Caco-2 (cell line): ENCODE data around the gene EVI5L. TPM values are rescaled to one million over a fixed set of nuclear protein-coding genes. Genes with fewer than 3 reads are reported as not detected.
"Not testable (repeated sequence)": the region's sequence is repeated elsewhere in the genome, so short reads cannot be mapped to it uniquely, and the experiment has no call there.

ENCODE experiments used
- BruUV-seq: library from RNA; stranded (reverse); fragments of 400-500 nt; replicated peaks from 2 replicates; lab custom pipeline; 2021; lab: Mats Ljungman, UMichigan
- CTCF ChIA-PET: fragments of 300-600 bp; sonication (Branson Sonifier 250); formaldehyde crosslinking; loops from one replicate; lab custom pipeline; 2022; ENCODE audit warnings: antibody characterized with exemption; lab: Charles Lee
- POLR2A ChIA-PET: fragments of 300-600 bp; sonication (Branson Sonifier 250); formaldehyde crosslinking; loops from one replicate; lab custom pipeline; 2022; ENCODE audit warnings: antibody characterized with exemption; lab: Charles Lee
- DNase-seq, 2 experiments: peaks; one replicate each; pipeline versions ENCODE4 v3.0.0 to v3.0.0-alpha.2; 2020 to 2022
- H3K27me3 ChIP-seq: replicated peaks from 2 replicates; pipeline ENCODE4 v1.6.0; 2011; ENCODE audit warnings: low read length; ENCODE audit not compliant: control insufficient read depth, insufficient read depth
- H3K36me3 ChIP-seq: 2 replicates; pipeline ENCODE4 v1.5.1; 2011; ENCODE audit warnings: low read length; ENCODE audit not compliant: control insufficient read depth, insufficient read depth
- H3K4me1 ChIP-seq: fragments of 250-450 bp; sonication (Bioruptor Pico); 2 replicates; pipeline ENCODE4 v1.5.1; 2020; ENCODE audit warnings: mild to moderate bottlenecking
- H3K4me3 ChIP-seq: 2 replicates; pipeline ENCODE4 v1.5.1; 2011; ENCODE audit warnings: low read depth, mild to moderate bottlenecking, control low read depth, low read length
- H3K9me3 ChIP-seq: fragments of 250-450 bp; sonication (Bioruptor Pico); 2 replicates; pipeline ENCODE4 v1.5.1; 2020; ENCODE audit warnings: mild to moderate bottlenecking, moderate library complexity
- H3K27ac Mint-ChIP-seq: one replicate; pipeline ENCODE4 v1.8.0; 2022; ENCODE audit warnings: mixed read lengths; ENCODE audit not compliant: unreplicated experiment
- H3K27me3 Mint-ChIP-seq: one replicate; pipeline ENCODE4 v1.8.0; 2022; ENCODE audit warnings: mixed read lengths; ENCODE audit not compliant: insufficient read depth, unreplicated experiment
- H3K36me3 Mint-ChIP-seq: one replicate; pipeline ENCODE4 v1.8.0; 2022; ENCODE audit warnings: mild to moderate bottlenecking, mixed read lengths; ENCODE audit not compliant: insufficient read depth, unreplicated experiment
- H3K4me1 Mint-ChIP-seq: one replicate; pipeline ENCODE4 v1.8.0; 2022; ENCODE audit warnings: low read depth, mixed read lengths; ENCODE audit not compliant: unreplicated experiment
- H3K4me3 Mint-ChIP-seq: one replicate; pipeline ENCODE4 v1.8.0; 2022; ENCODE audit warnings: mild to moderate bottlenecking, moderate library complexity, mixed read lengths; ENCODE audit not compliant: unreplicated experiment
- H3K9me3 Mint-ChIP-seq: one replicate; pipeline ENCODE4 v1.8.0; 2022; ENCODE audit warnings: mixed read lengths; ENCODE audit not compliant: unreplicated experiment
- CTCF ChIP-seq, 2 experiments: fragments of 200-600 bp in 1 of 2; IDR thresholded peaks; 1 replicate in 1 of 2; 2 replicates in 1 of 2; pipeline versions ENCODE4 v1.5.1 to v1.8.0; 2011 to 2022; ENCODE audit warnings: antibody characterized with exemption in 1 of 2, control low read depth in 1 of 2, inconsistent platforms in 1 of 2, low read depth in 1 of 2, low read length in 1 of 2, mild to moderate bottlenecking in 1 of 2, moderate library complexity in 1 of 2; ENCODE audit not compliant: insufficient read depth in 1 of 2, severe bottlenecking in 1 of 2, unreplicated experiment in 1 of 2
- intact Hi-C: fragments of 100-400 bp; cut with micrococcal nuclease; formaldehyde crosslinking; loops from one replicate; pipeline ENCODE4 v1.10.0; 2022; ENCODE audit not compliant: unreplicated experiment
- total RNA-seq: library from RNA; stranded (reverse); gene quantifications from 2 replicates; pipeline ENCODE4 v1.2.3, GENCODE V29; 2022

EVI5L gene
- total RNA-seq, 1 experiment from 2014 or later: 9.8 TPM

DNA sequence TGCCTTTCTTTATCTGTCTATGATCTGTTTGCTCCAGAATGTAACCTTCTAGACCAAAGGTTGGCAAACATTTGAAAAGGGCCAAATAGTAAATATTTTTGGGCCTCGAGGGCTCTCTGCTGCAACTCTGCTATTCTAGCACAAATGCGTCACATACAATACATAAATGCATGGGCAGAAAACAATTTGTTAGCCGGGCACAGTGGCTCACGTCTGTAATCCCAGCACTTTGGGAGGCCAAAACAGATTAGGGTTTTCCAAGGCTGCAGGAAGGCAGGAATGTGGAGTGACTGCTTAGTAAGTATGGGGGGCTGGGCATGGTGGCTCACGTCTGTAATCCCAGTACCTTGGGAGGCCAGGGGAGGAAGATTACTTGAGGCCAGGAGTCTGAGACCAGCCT is 21.9 kb upstream of the EVI5L start:
- no peak for DNase-seq
- ChIA-PET CTCF (no interaction called here), POLR2A (no interaction called here)
- Histone ChIP-seq H3K4me3 (no peak overlapping the region), H3K4me1 (no peaks in the 10 kb centered on the region), H3K9me3 (peaks cover 7% of the 10 kb centered on the region; the same call in 1 of the 2 replicates), H3K36me3 (no peaks in the 10 kb centered on the region), H3K27me3 (no peaks in the 10 kb centered on the region)
- no peak for TF ChIP-seq CTCF (IDR thresholded peaks at IDR 0.05; ENCODE audit: insufficient read depth in 1 of 2, low read depth in 1 of 2, low read length in 1 of 2, severe bottlenecking in 1 of 2, unreplicated experiment in 1 of 2)
- intact Hi-C loops: no loop called here
- Mint-ChIP-seq H3K9me3 (no peaks in the 10 kb centered on the region), H3K27me3 (no peaks in the 10 kb centered on the region), H3K4me1 (no peaks in the 10 kb centered on the region), H3K27ac (no peak overlapping the region), H3K36me3 (no peaks in the 10 kb centered on the region), H3K4me3 (no peak overlapping the region)
- no TSS peak for BruUV-seq

GRCh38 chr19:7811989-7812388 is 18.0 kb upstream of the EVI5L start:
- no peak for TF ChIP-seq CTCF (IDR thresholded peaks at IDR 0.05; ENCODE audit: insufficient read depth in 1 of 2, low read depth in 1 of 2, low read length in 1 of 2, severe bottlenecking in 1 of 2, unreplicated experiment in 1 of 2)
- Histone ChIP-seq H3K9me3 (peaks cover 7% of the 10 kb centered on the region; the same call in 1 of the 2 replicates), H3K27me3 (no peaks in the 10 kb centered on the region), H3K36me3 (no peaks in the 10 kb centered on the region), H3K4me3 (no peak overlapping the region), H3K4me1 (no peaks in the 10 kb centered on the region)
- no peak overlapping the region for H3K4me3 Mint-ChIP-seq
- ChIA-PET CTCF (no interaction called here), POLR2A (no interaction called here)
- H3K4me1 Mint-ChIP-seq: no peaks in the 10 kb centered on the region
- H3K27me3 Mint-ChIP-seq: no peaks in the 10 kb centered on the region
- BruUV-seq: no TSS peak
- no peaks in the 10 kb centered on the region for H3K9me3 Mint-ChIP-seq
- no peak overlapping the region for H3K27ac Mint-ChIP-seq
- DNase-seq: no peak
- intact Hi-C loops: no loop called here
- H3K36me3 Mint-ChIP-seq: no peaks in the 10 kb centered on the region

GRCh38 chr19:7815325-7815724 is 14.7 kb upstream of the EVI5L start:
- TF ChIP-seq CTCF (IDR thresholded peaks at IDR 0.05; ENCODE audit: insufficient read depth in 1 of 2, low read depth in 1 of 2, low read length in 1 of 2, severe bottlenecking in 1 of 2, unreplicated experiment in 1 of 2): no peak
- Mint-ChIP-seq H3K27ac (no peak overlapping the region), H3K9me3 (no peaks in the 10 kb centered on the region), H3K36me3 (no peaks in the 10 kb centered on the region), H3K4me3 (no peak overlapping the region), H3K4me1 (no peaks in the 10 kb centered on the region), H3K27me3 (no peaks in the 10 kb centered on the region)
- POLR2A ChIA-PET: no interaction called here
- Histone ChIP-seq H3K36me3 (no peaks in the 10 kb centered on the region), H3K9me3 (peaks cover 7% of the 10 kb centered on the region; the same call in 1 of the 2 replicates), H3K27me3 (no peaks in the 10 kb centered on the region), H3K4me3 (no peak overlapping the region), H3K4me1 (no peaks in the 10 kb centered on the region)
- DNase-seq: no peak
- intact Hi-C loops: no loop called here
- CTCF ChIA-PET: no interaction called here
- no TSS peak for BruUV-seq

GRCh38 chr19:7816040-7816439 is 14.0 kb upstream of the EVI5L start:
- BruUV-seq, POLR2A ChIA-PET, H3K36me3 Mint-ChIP-seq, H3K27ac Mint-ChIP-seq, H3K36me3 ChIP-seq, H3K4me1 Mint-ChIP-seq, intact Hi-C loops, CTCF ChIA-PET, H3K9me3 ChIP-seq, H3K9me3 Mint-ChIP-seq, H3K4me1 ChIP-seq, H3K4me3 ChIP-seq, H3K27me3 ChIP-seq, H3K27me3 Mint-ChIP-seq, DNase-seq, H3K4me3 Mint-ChIP-seq: not testable (repeated sequence)
